HG03432 (cell line): ENCODE results near the gene NSF.
"Not testable (repeated sequence)": the region's sequence is repeated elsewhere in the genome, so short reads cannot be mapped to it uniquely, and the experiment has no call there.

ENCODE experiments used
- ATAC-seq: cut with Tn5 transposase; IDR thresholded peaks from one replicate; pipeline ENCODE4 v1.9.1; 2021; ENCODE audit warnings: mild to moderate bottlenecking, moderate library complexity; ENCODE audit not compliant: unreplicated experiment

The NSF gene

GRCh38 chr17:46772475-46773220 is 182.2 kb downstream of the NSF start:
- ATAC-seq, result no peak

GRCh38 chr17:46773221-46773605 is 182.7 kb downstream of the NSF start:
- no peak for ATAC-seq

- ATAC-seq, result no peak
These were observed 183.2 kb downstream of the NSF start for GRCh38 chr17:46773676-46774075.

GRCh38 chr17:46774108-46774737 is 183.8 kb downstream of the NSF start:
- no peak for ATAC-seq

GRCh38 chr17:46776298-46777005 is 186.0 kb downstream of the NSF start:
- ATAC-seq, result no peak

- ATAC-seq, result no peak
These were observed 187.8 kb downstream of the NSF start for GRCh38 chr17:46777943-46778915.

- ATAC-seq, result no peak
These were observed 189.5 kb downstream of the NSF start for GRCh38 chr17:46780003-46780373.

GRCh38 chr17:46782250-46782953 is 191.9 kb downstream of the NSF start:
- ATAC-seq, result no peak

GRCh38 chr17:46783031-46783593 is 192.6 kb downstream of the NSF start:
- ATAC-seq, result no peak

GRCh38 chr17:46785696-46786095 is 195.2 kb downstream of the NSF start:
- no peak for ATAC-seq

GRCh38 chr17:46787478-46787877 is 197.0 kb downstream of the NSF start:
- ATAC-seq, result no peak

GRCh38 chr17:46788300-46788699 is 197.8 kb downstream of the NSF start:
- ATAC-seq, result no peak

GRCh38 chr17:46788796-46789195 is 198.3 kb downstream of the NSF start:
- no peak for ATAC-seq

GRCh38 chr17:46789610-46790009 is 199.1 kb downstream of the NSF start:
- ATAC-seq, result no peak

GRCh38 chr17:46790216-46790615 is 199.7 kb downstream of the NSF start:
- ATAC-seq, result no peak

GRCh38 chr17:46791531-46791930 is 201.1 kb downstream of the NSF start:
- no peak for ATAC-seq

GRCh38 chr17:46792071-46792470 is 201.6 kb downstream of the NSF start:
- no peak for ATAC-seq

GRCh38 chr17:46793023-46793422 is 202.6 kb downstream of the NSF start:
- not testable (repeated sequence) for ATAC-seq

GRCh38 chr17:46793541-46793940 is 203.1 kb downstream of the NSF start:
- no peak for ATAC-seq

GRCh38 chr17:46794318-46794717 is 203.8 kb downstream of the NSF start:
- no peak for ATAC-seq
